GM21825 (cell line): ENCODE data around the gene IL23R.
A peak's percentile ranks its signal among the peaks of the same experiment; 100 is the strongest.
"Not testable (repeated sequence)": the region's sequence is repeated elsewhere in the genome, so short reads cannot be mapped to it uniquely, and the experiment has no call there.

Experiments used
- ATAC-seq: cut with Tn5 transposase; IDR thresholded peaks from one replicate; pipeline ENCODE4 v1.9.1; 2021; ENCODE audit warnings: mild to moderate bottlenecking, moderate library complexity; ENCODE audit not compliant: unreplicated experiment

The IL23R gene

GRCh38 chr1:67191668-67192520, 25.6 kb downstream of the IL23R start:
- no peak for ATAC-seq

DNA sequence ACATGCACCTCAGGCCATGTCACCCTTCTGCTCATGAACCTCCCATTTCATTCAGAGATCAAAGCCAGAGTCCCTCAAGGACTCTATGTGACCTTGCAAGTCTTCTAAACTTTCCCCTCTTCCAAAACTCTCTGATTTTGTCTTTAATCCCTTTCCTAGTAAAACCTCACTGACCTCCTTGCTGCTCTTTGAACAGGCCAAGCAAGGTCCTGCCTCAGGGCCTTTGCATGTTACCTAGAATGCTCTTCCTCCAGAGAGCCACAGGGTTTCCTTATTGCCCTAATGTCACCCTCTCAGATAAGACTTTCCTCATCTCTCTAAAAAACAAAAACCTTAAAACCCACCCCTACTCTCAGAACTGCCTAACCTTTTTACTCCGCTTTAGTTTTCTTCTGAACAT, 26.6 kb downstream of the IL23R start:
- ATAC-seq: no peak

- ATAC-seq: no peak
Measured at GRCh38 chr1:67193704-67194103, 27.4 kb downstream of the IL23R start.

DNA sequence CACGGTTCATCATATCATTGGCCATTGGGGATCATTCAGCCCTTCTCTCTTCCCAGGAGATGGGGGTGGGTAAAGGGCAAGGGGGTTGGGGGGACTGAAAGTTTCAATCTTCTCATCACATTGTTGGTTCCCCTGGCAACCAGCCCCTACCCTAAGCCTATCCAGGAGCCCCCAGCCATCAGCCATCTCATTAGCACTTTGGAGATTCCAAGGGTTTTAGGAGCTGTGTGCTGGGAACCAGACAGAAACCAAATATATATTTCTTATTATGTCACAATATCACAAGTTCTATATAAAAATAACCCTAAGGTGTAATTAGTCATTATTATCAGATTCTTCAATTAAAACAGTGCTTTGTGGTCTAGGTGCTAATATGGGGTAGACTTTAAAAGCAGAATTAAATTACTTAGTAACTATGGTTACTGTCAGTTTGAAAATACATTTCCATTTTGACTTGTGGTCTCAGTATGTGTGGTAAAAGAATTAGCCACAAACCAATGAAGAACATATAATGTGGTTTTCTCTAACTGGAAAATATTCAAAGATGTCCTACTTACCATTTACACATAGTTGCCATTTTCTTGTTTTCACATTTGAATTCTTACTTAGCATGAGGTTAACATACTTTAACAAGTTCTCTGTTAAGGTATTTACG, 28.1 kb downstream of the IL23R start:
- peak; percentile 66 for ATAC-seq

DNA sequence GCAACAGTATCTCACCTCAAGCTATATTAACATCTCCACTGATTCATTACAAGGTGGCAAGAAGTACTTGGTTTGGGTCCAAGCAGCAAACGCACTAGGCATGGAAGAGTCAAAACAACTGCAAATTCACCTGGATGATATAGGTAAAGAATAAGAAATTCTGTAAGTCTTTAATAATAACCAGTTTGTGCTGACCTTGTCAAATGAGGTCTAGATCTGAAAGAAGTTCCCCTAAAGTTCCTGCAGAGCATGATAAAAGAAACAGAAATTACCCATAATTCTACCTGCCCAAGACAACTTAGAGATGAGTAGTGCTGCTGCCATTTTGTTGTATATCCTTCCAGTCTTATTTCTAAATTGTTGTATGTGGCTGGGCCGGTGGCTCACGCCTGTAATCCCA, 34.5 kb downstream of the IL23R start:
- ATAC-seq: no peak

GRCh38 chr1:67201891-67202290, 35.6 kb downstream of the IL23R start:
- no peak for ATAC-seq

DNA sequence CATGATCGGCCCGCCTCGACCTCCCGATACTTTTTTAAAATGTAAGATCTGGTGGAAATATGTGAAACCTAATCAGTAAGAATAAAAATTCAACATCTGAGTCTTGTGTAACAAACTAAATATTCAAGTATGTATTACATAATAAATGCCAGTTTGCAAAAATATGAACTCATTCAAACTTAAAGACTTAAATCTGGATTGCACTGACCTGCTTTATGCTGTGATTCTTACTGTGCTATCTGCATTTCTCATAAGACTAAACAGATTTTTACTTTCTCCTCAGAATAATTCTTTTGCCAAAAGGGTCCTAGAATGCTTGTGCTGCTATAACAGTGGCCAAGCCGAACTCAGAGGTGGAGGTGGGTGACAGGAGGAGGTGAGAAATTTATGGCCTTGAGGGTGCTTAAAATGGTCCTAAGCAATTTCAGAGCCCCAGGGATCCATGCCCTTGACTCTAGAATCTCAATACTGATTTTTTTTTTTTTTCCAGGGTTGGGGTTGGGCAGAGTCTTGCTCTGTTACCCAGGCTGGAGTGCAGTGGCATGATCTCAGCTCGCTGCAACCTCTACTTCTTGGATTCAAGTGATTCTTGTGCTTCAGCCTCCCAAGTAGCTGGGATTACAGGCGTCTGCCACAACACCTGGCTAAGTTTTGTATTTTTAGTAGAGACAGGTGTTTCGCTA, 38.2 kb downstream of the IL23R start:
- no peak for ATAC-seq

DNA sequence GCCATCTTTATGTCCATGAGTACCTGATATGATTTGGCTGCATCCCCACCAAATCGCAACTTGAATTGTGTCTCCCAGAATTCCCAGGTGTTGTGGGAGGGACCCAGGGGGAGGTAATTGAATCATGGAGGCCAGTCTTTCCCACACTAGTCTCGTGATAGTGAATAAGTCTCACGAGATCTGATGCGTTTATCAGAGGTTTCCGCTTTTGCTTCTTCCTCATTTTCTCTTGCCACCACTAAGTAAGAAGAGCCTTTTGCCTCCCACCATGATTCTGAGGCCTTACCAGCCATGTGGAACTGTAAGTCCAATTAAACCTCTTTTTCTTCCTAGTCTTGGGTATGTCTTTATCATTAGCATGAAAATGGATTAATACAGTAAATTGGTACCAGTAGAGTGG, 41.1 kb downstream of the IL23R start:
- ATAC-seq: not testable (repeated sequence)

DNA sequence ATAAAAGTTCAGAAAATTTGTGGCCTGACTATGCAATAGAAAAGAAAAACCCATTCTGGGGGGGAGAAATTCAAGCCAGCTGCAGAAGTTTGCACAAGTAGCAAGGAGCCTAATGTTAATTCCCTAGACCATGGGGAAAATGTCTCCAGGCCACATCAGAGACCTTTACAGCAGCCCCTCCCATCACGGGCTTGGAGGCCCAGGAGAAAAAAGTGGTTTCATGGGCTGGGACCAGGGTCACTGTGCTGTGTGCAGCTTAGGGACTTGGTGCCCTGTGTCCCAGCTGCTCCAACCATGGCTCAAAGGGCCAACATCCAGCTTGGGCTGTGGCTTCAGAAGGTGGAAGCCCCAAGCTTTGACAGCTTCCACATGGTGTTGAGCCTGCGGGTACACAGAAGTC, 42.0 kb downstream of the IL23R start:
- no peak for ATAC-seq

DNA sequence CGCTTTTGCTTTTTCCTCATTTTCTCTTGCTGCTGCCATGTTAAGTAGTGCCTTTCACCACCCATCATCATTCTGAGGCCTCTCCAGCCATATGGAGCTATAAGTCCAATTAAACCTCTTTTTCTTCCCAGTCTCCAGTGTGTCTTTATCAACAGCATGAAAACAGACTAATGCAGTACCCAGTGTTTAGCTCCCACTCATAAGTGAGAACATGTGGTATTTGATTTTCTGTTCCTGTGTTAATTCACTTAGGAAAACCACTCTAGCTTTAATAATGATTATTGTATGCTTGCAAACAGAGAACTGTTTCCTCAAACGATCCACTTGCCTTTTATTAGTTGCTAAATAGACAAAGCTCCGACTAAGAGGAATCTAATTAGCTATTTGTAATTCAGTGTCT, 43.3 kb downstream of the IL23R start:
- ATAC-seq: no peak

GRCh38 chr1:67211589-67212563, 45.6 kb downstream of the IL23R start:
- no peak for ATAC-seq

DNA sequence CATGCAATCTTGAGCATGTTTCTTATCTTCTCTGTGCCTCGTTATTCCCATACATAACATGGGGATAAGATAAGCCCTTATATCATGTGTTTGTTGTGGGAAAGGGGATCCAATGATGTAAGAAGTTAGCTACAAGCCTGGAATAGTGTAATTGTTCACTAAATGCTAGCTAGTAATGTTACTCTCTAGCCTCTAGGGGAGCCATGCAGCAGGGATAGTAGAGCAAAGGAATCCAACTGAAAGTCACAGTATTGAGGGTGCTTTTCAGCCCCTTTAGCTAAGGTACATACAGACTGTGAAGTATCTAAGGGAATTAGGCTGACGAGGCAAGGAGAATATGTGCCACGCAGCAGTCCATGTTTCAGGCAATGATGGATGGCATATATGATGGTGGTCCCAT, 46.9 kb downstream of the IL23R start:
- no peak for ATAC-seq

- ATAC-seq: no peak
Measured at GRCh38 chr1:67213948-67214347, 47.7 kb downstream of the IL23R start.

DNA sequence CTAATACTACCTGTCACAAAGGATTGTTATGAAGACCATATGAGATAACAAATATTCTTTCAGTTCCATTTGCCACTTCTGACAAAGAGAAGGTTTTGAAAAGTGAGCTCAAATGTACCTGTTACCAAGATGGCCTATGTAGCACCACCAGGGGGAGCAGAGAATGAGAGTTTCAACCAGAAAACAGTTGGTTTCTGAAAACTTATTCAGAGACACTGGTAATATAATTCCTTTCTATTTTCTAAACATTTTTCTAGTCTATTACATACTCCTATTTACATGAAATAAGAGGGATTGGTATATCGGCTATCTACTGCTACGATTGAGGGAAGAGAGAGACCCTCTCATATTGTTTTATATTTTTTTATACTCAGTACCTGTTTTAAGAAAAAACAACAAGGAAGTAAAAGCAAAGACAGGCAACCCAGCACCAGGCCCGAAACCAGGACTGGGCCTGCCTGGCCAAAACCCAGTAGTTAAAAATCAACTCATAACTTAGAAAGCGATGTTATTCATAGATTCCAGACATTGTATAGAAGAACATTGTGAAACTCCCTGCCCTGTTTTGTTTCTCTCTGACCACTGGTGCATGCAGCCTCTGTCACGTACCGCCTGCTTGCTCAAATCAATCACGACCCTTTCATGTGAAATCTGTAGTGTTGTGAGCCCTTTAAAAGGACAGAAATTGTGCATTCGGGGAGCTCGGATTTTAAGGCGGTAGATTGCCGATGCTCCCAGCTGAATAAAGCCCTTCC, 48.3 kb downstream of the IL23R start:
- ATAC-seq: peak; percentile 80

GRCh38 chr1:67216401-67216800, 50.1 kb downstream of the IL23R start:
- no peak for ATAC-seq

- no peak for ATAC-seq
Measured at GRCh38 chr1:67217417-67217816, 51.2 kb downstream of the IL23R start.

DNA sequence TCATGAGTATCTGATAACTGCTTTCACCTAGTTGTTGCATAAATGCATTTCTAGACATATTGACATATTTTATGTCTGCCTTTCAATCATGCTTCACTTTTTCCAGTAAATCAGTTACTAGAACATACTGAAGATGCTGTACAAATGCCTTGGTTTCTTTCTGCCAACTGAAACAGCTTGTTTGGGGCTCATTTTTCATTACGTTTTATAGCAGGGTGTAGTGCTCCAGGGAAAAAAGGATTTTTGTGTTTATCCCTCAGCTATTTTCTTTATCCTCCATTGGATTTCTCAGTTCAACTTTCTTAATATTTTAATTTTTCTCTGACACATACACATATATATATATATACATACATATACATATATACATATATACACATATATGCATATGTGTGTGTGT, 51.7 kb downstream of the IL23R start:
- ATAC-seq: no peak

GRCh38 chr1:67224856-67225255, 58.6 kb downstream of the IL23R start:
- no peak for ATAC-seq

GRCh38 chr1:67226688-67227087, 60.4 kb downstream of the IL23R start:
- ATAC-seq: no peak

DNA sequence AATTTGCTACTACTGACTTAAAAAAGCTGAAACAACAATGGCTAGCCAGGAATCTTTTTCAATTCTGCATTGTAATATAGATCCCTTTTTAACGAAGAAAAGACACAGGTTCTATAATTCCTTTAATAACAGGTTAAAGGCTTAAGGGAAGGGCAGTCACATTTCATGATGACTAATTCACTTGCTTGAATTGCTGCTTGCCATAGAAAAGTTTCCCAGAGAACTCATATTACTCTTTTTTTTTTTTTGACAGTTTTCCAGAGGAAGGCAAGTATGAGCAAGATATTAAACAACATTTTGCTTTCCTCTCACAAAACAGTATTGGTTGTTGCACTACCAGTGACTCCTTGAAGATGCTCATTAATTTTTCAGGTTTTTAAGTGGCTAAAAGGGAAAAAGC, 60.9 kb downstream of the IL23R start:
- ATAC-seq: no peak
